Measurements from ENCODE around the gene TBX10. TPM values are rescaled to one million over a fixed set of nuclear protein-coding genes. Genes with fewer than 3 reads are reported as not detected.
A peak's percentile ranks its signal among the peaks of the same experiment; 100 is the strongest.
"Not testable (repeated sequence)": the region's sequence is repeated elsewhere in the genome, so short reads cannot be mapped to it uniquely, and the experiment has no call there.

Gene TBX10
- total RNA-seq, 1 donor from 2014 or later: not detected

DNA sequence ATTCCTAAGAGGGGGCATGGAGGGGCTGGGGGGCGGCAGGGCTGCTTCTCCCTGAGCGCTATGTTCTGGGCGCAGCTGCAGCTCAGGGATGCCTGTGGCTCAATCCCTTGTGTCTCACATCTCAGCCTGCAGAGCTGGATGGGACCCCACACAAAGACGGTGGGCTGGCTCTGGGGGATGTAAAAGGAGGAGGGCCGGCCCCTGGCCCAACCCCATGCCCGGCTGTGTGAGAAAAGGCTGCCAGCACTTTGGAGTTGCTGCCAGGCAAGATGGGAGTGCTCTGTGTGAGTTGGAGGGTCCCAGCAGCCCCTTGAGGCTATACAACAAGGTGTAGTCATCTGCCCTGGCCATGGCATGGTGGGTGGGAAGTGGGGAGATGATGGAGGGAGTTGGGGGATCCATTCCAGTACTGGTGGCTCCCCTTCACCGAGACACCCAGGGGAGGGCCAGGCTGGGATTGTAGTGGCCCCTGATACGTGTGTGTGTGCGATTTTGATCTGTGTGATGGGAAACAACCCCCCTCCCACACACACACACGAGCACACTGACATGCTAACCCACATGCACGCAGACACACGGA is 1.3 kb upstream of the TBX10 start:
- Mint-ChIP-seq H3K27me3 (ENCODE audit: low read depth) (no peaks in the 10 kb centered on the region), H3K4me1 (no peaks in the 10 kb centered on the region), H3K4me3 (no peak overlapping the region), H3K36me3 (ENCODE audit: low read depth) (no peaks in the 10 kb centered on the region), H3K9me3 (no peaks in the 10 kb centered on the region), H3K27ac (ENCODE audit: unreplicated experiment) (no peak overlapping the region)
- TF ChIP-seq, protein P1, sequence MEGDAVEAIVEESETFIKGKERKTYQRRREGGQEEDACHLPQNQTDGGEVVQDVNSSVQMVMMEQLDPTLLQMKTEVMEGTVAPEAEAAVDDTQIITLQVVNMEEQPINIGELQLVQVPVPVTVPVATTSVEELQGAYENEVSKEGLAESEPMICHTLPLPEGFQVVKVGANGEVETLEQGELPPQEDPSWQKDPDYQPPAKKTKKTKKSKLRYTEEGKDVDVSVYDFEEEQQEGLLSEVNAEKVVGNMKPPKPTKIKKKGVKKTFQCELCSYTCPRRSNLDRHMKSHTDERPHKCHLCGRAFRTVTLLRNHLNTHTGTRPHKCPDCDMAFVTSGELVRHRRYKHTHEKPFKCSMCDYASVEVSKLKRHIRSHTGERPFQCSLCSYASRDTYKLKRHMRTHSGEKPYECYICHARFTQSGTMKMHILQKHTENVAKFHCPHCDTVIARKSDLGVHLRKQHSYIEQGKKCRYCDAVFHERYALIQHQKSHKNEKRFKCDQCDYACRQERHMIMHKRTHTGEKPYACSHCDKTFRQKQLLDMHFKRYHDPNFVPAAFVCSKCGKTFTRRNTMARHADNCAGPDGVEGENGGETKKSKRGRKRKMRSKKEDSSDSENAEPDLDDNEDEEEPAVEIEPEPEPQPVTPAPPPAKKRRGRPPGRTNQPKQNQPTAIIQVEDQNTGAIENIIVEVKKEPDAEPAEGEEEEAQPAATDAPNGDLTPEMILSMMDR (conservative IDR thresholded peaks at IDR 0.05): no peak
- no peak for DNase-seq (ENCODE audit: low read depth, low spot score)

DNA sequence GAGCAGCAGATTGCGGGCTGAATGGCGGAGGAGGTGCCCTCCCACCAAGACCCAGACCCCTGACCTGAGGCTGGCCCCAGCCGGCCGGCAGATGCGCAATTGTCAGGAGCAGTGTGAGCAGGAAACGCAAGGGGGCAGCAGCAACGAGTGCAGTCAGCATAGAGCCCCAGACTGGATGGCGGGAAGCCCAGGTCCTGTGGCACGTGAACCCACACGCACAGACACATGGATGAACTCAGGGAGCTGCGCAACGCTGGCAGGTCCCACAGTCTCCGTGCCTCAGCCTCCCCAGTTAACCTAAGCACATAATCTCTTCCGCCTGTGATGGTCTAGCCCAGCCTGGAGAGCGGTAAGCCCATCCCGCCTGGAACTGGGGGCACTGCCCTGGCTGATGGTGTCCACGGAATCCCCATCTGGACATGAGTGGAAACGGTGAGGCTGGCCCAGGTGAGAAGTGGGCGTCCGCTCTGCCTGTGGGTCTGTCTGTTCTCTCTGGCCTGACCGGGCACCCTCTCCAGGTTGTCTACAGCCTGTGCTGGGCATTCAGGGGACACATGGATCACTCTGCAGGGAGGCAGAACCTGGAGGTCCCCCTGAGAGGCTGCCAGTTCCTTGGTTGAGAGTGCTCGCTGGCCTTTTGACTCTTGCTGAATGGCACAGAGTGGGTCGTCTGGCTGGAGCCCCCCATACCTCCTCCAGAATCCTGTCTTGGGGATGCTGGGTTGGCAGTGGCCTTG is 626 bp upstream of the TBX10 start:
- H3K4me3 Mint-ChIP-seq: no peak overlapping the region
- H3K27me3 Mint-ChIP-seq (ENCODE audit: low read depth): no peaks in the 10 kb centered on the region
- H3K36me3 Mint-ChIP-seq (ENCODE audit: low read depth): no peaks in the 10 kb centered on the region
- no peak overlapping the region for H3K27ac Mint-ChIP-seq (ENCODE audit: unreplicated experiment)
- TF ChIP-seq, protein P1 (conservative IDR thresholded peaks at IDR 0.05): peak; percentile 71
- no peaks in the 10 kb centered on the region for H3K4me1 Mint-ChIP-seq
- peak; percentile 73 for DNase-seq (ENCODE audit: low read depth, low spot score)
- H3K9me3 Mint-ChIP-seq: no peaks in the 10 kb centered on the region

DNA sequence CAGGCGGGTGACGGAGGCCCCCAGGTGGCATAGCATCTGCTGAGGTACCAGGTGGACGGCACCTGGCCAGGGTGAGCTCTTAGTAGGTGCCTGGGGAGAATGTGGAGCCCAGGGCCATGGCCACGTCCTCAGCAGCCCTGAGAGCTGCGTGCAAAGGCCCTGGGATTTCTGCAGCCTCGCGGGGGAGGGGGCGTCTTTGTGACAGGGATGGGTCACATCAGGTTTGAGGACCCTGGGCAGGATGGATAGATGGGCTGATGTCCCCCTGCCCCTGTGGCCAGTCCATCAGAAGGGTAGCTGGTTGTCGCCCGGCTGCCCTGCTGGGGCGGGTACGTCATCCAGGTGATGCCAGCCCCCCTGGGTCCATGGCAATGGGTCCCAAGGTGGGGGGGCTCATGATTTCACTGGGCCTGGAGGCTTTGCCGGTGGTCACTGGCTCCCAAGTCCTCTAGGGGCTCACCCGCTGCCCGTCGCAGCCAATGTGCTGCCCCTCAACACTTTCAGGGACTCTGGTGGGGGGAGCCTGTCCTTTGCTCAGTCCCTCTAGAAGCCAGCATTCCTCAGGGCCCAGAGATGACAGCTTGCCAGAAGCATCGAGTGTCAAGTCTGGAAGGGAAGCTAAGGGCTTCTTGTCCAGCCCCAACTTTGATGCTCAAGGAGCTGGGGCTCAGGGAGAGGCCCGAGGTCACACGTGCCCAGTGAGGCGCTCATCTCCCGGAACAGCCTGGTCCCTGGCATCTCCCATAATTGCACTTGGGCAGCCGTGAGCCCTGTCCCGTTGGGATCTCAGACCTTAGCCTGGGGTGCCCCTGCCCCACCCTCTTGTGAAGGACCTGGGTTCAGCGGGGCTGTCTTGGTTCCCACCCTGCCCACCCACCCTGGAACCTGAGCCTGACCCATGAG is 777 bp downstream of the TBX10 start:
- Mint-ChIP-seq H3K27me3 (ENCODE audit: low read depth) (no peaks in the 10 kb centered on the region), H3K27ac (ENCODE audit: unreplicated experiment) (no peak overlapping the region), H3K4me3 (no peak overlapping the region), H3K4me1 (no peaks in the 10 kb centered on the region), H3K36me3 (ENCODE audit: low read depth) (no peaks in the 10 kb centered on the region), H3K9me3 (no peaks in the 10 kb centered on the region)
- TF ChIP-seq, protein P1 (conservative IDR thresholded peaks at IDR 0.05): no peak
- no peak for DNase-seq (ENCODE audit: low read depth, low spot score)

DNA sequence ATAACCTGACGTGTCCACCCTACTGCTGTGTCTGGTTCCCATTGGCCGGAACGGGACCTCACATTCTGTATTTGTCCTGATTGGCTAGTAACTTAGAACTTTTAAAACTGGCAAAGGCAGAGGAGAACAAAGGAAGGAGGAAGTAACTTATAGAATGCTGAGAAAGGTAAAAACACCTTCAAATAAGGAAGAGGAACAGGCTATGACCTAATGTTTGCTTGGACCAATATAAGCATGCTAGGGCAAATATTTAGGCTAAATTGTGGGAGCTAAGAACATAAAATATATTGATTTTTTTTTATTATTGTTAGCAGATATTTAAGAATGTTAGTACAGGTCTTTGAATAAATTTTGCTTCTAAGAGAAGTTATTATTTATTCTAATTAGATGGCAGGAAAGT is 2.1 kb downstream of the TBX10 start:
- not testable (repeated sequence) for H3K4me3 Mint-ChIP-seq; DNase-seq (ENCODE audit: low read depth, low spot score); H3K27ac Mint-ChIP-seq (ENCODE audit: unreplicated experiment); H3K9me3 Mint-ChIP-seq; H3K27me3 Mint-ChIP-seq (ENCODE audit: low read depth); H3K4me1 Mint-ChIP-seq; H3K36me3 Mint-ChIP-seq (ENCODE audit: low read depth)

DNA sequence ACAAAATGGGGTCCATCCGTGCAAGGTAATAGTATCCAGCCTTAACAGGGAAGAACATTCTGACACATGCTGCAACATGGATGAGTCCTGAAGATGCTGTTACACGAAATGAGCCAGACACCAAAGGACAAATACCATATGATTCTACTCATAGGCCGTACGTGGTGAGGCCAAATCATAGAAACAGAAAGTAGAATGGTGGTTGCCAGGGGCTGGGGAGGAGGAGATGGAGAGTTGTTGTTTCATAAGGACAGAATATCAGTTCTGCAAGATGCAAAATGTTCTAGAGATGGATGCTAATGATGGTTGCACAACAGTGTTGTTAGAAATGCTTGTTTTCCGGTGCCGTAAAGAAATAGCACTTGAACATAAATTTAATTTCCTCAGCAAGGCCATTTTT is 2.6 kb downstream of the TBX10 start:
- no peak overlapping the region for H3K4me3 Mint-ChIP-seq
- no peaks in the 10 kb centered on the region for H3K27me3 Mint-ChIP-seq (ENCODE audit: low read depth)
- H3K9me3 Mint-ChIP-seq: no peaks in the 10 kb centered on the region
- H3K27ac Mint-ChIP-seq (ENCODE audit: unreplicated experiment): no peak overlapping the region
- H3K4me1 Mint-ChIP-seq: peaks cover 7% of the 10 kb centered on the region
- DNase-seq (ENCODE audit: low read depth, low spot score): no peak
- TF ChIP-seq, protein P1 (conservative IDR thresholded peaks at IDR 0.05): no peak
- no peaks in the 10 kb centered on the region for H3K36me3 Mint-ChIP-seq (ENCODE audit: low read depth)

DNA sequence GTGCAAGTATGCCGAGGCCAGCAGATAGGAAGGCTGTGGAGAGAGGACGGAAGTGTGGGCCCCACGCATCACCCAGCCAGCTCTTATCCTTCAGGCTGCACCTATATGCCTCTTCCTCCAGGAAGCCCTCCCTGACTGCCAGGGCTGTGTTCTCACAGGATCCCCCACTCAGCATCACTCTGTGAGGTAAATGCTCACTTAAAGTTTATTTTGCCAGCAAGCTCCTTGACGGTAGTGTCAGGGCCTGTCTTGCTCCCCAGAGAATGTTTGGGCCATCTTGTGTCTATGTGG is 4.4 kb downstream of the TBX10 start:
- H3K36me3 Mint-ChIP-seq (ENCODE audit: low read depth): no peaks in the 10 kb centered on the region
- no peak overlapping the region for H3K27ac Mint-ChIP-seq (ENCODE audit: unreplicated experiment)
- peaks cover 16% of the 10 kb centered on the region for H3K4me1 Mint-ChIP-seq
- no peak for DNase-seq (ENCODE audit: low read depth, low spot score)
- TF ChIP-seq, protein P1 (conservative IDR thresholded peaks at IDR 0.05): no peak
- H3K4me3 Mint-ChIP-seq: peak overlapping the region; percentile 34
- H3K27me3 Mint-ChIP-seq (ENCODE audit: low read depth): no peaks in the 10 kb centered on the region
- H3K9me3 Mint-ChIP-seq: no peaks in the 10 kb centered on the region
